OCI-LY7 (cell line): Measurements from ENCODE around the gene RSPH6A.
A peak's percentile ranks its signal among the peaks of the same experiment; 100 is the strongest.

ENCODE experiments used
- CTCF ChIP-seq: fragments of 200-600 bp; sonication (generic); conservative IDR thresholded peaks from 2 replicates; pipeline ENCODE4 v1.5.1; 2014; ENCODE audit warnings: mild to moderate bottlenecking, antibody characterized with exemption, low read length, moderate library complexity, mixed read lengths
- EZH2phosphoT487 ChIP-seq: fragments of 200-600 bp; sonication (generic); IDR thresholded peaks from 2 replicates; pipeline ENCODE4 v1.6.1; 2018; ENCODE audit warnings: low read depth, borderline replicate concordance, mild to moderate bottlenecking, mixed run types, antibody characterized with exemption, low read length, moderate library complexity, mixed read lengths

GRCh38 chr19:45862271-45862563, 47.1 kb upstream of the RSPH6A start:
- 0 out of 2 replicates have a peak, but pooled peaks have one; percentile 23 for TF ChIP-seq CTCF
- no peak for TF ChIP-seq EZH2phosphoT487
